Measurements from ENCODE around the gene LMNB1. TPM values are rescaled to one million over a fixed set of nuclear protein-coding genes. Genes with fewer than 3 reads are reported as not detected.

Gene LMNB1
- total and polyA plus RNA-seq, 2 of the 13 experiments (the other 11 are each of a cell fraction or from before 2014, with no cell fraction given), result 12.5 to 159 TPM

DNA sequence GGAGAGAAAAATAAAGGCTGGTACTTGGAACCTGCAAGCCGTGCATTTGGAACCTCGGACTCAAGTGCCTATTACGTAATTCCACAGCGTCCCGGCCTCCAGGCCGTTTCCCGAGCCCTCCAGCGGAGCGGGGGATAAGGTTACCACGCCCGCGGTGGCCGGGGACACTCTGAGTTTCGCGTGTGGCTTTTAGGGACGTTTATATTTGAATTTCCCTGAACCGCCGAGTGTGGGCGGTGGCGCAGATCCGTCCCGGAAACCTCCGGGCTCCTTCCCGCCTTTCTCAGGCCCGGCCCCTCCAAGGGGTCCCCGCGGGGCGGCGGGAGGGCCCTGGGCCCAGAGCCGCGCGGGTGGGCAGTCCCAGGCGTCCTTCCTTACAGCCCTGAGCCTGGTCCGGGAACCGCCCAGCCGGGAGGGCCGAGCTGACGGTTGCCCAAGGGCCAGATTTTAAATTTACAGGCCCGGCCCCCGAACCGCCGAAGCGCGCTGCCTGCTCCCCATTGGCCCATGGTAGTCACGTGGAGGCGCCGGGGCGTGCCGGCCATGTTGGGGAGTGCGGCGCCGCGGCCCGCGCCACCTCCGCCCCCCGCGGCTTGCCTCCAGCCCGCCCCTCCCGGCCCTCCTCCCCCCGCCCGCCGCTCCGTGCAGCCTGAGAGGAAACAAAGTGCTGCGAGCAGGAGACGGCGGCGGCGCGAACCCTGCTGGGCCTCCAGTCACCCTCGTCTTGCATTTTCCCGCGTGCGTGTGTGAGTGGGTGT, at the start of gene LMNB1 (continued):
- TF ChIP-seq ZNF574 (CRISPR knock-in tag; IDR thresholded peaks at IDR 0.05), result peak; percentile 58
- no peak for TF ChIP-seq MATR3 (CRISPR knock-in tag; IDR thresholded peaks at IDR 0.05)
- TF ChIP-seq ZNF713 (CRISPR knock-in tag; IDR thresholded peaks at IDR 0.05), result no peak
- no peak for TF ChIP-seq AKAP8 (CRISPR knock-in tag; IDR thresholded peaks at IDR 0.05)
- TF ChIP-seq XRCC5 (optimal IDR thresholded peaks at IDR 0.05; ENCODE audit: low read length), result peak; percentile 25
- no peak for TF ChIP-seq U2AF2 (IDR thresholded peaks at IDR 0.05; ENCODE audit: low read depth, low read length)
- TF ChIP-seq ZBTB38 (CRISPR knock-in tag; IDR thresholded peaks at IDR 0.05), result 0 out of 2 replicates have a peak, but pooled peaks have one; percentile 3
- 0 out of 2 replicates have a peak, but pooled peaks have one; percentile 28 for TF ChIP-seq ZNF598 (CRISPR knock-in tag; IDR thresholded peaks at IDR 0.05; ENCODE audit: borderline replicate concordance)
- TF ChIP-seq GMEB2 (CRISPR knock-in tag; IDR thresholded peaks at IDR 0.05; ENCODE audit: low read depth), result no peak
- TF ChIP-seq, protein P1, sequence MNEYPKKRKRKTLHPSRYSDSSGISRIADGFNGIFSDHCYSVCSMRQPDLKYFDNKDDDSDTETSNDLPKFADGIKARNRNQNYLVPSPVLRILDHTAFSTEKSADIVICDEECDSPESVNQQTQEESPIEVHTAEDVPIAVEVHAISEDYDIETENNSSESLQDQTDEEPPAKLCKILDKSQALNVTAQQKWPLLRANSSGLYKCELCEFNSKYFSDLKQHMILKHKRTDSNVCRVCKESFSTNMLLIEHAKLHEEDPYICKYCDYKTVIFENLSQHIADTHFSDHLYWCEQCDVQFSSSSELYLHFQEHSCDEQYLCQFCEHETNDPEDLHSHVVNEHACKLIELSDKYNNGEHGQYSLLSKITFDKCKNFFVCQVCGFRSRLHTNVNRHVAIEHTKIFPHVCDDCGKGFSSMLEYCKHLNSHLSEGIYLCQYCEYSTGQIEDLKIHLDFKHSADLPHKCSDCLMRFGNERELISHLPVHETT (CRISPR knock-in tag; conservative IDR thresholded peaks at IDR 0.05), result no peak; the same call in 1 of the 2 replicates
- TF ChIP-seq ZNF33B (CRISPR knock-in tag; IDR thresholded peaks at IDR 0.05), result no peak
- TF ChIP-seq CC2D1A (CRISPR knock-in tag; IDR thresholded peaks at IDR 0.05), result no peak
- no peak for TF ChIP-seq ATF5 (CRISPR knock-in tag; IDR thresholded peaks at IDR 0.05; ENCODE audit: low read depth)
- TF ChIP-seq ZKSCAN8 (CRISPR knock-in tag; IDR thresholded peaks at IDR 0.05; ENCODE audit: borderline replicate concordance), result no peak
- no peak for TF ChIP-seq NFATC3 (CRISPR knock-in tag; IDR thresholded peaks at IDR 0.05)
- no peak for TF ChIP-seq SAFB2 (CRISPR knock-in tag; IDR thresholded peaks at IDR 0.05; ENCODE audit: borderline replicate concordance, low read depth)
- TF ChIP-seq ZNF501 (CRISPR knock-in tag; IDR thresholded peaks at IDR 0.05), result peak; percentile 73
- no peak for TF ChIP-seq SMAD9 (CRISPR knock-in tag; IDR thresholded peaks at IDR 0.05)
- no peak for TF ChIP-seq RFX3 (CRISPR knock-in tag; IDR thresholded peaks at IDR 0.05)
- TF ChIP-seq MXD1 (CRISPR knock-in tag; IDR thresholded peaks at IDR 0.05), result peak; percentile 66; the same call in 1 of the 2 replicates
- no peak for TF ChIP-seq RBAK (CRISPR knock-in tag; IDR thresholded peaks at IDR 0.05)
- TF ChIP-seq RBFOX2 (IDR thresholded peaks at IDR 0.05; ENCODE audit: low read depth, low read length), result peak; percentile 47
- no peak; the same call in 1 of the 2 replicates for TF ChIP-seq ZNF773 (CRISPR knock-in tag; IDR thresholded peaks at IDR 0.05; ENCODE audit: borderline replicate concordance)
